Loucy (cell line): ENCODE measurements around the gene GABBR2.

Experiments
- H2AFZ ChIP-seq: fragments of 200-600 bp; sonication (generic); 2 replicates; pipeline ENCODE4 v1.6.0; 2016; ENCODE audit warnings: antibody characterized with exemption, mild to moderate bottlenecking, low read length, moderate library complexity
- H3F3A ChIP-seq: fragments of 200-600 bp; 2 replicates; pipeline ENCODE4 v1.6.0; 2016; ENCODE audit warnings: antibody characterized with exemption, low read depth, mild to moderate bottlenecking
- H3K27me3 ChIP-seq: fragments of 200-600 bp; sonication (generic); 2 replicates; pipeline ENCODE4 v1.6.1; 2014; ENCODE audit warnings: low read length, mild to moderate bottlenecking; ENCODE audit not compliant: insufficient read depth, poor library complexity, severe bottlenecking
- H3K36me3 ChIP-seq: fragments of 200-600 bp; sonication (generic); 2 replicates; pipeline ENCODE4 v1.6.1; 2016; ENCODE audit warnings: low read length; ENCODE audit not compliant: insufficient read depth
- H3K4me1 ChIP-seq: fragments of 200-600 bp; sonication (generic); 2 replicates; pipeline ENCODE4 v1.5.1; 2014; ENCODE audit warnings: low read length, mild to moderate bottlenecking; ENCODE audit not compliant: insufficient read depth, poor library complexity, severe bottlenecking
- H3K4me2 ChIP-seq: fragments of 200-600 bp; sonication (generic); 2 replicates; pipeline ENCODE4 v1.6.0; 2014; ENCODE audit warnings: antibody characterized with exemption, low read length, low read depth, mild to moderate bottlenecking; ENCODE audit not compliant: poor library complexity, severe bottlenecking
- H3K4me3 ChIP-seq: fragments of 200-600 bp; sonication (generic); 2 replicates; pipeline ENCODE4 v1.5.1; 2014; ENCODE audit warnings: low read length, mild to moderate bottlenecking, mixed read lengths; ENCODE audit not compliant: poor library complexity, severe bottlenecking
- H3K79me2 ChIP-seq: fragments of 200-600 bp; sonication (generic); 2 replicates; pipeline ENCODE4 v1.6.1; 2014; ENCODE audit warnings: low read length; ENCODE audit not compliant: insufficient read depth
- H3K9ac ChIP-seq: fragments of 200-600 bp; sonication (generic); 2 replicates; pipeline ENCODE4 v1.6.0; 2014; ENCODE audit warnings: mild to moderate bottlenecking, low read depth, low read length, moderate library complexity; ENCODE audit not compliant: poor library complexity, severe bottlenecking
- H3K9me2 ChIP-seq: fragments of 200-600 bp; sonication (generic); replicated peaks from 2 replicates; pipeline ENCODE4 v1.6.1; 2016; ENCODE audit warnings: low read depth, low read length, mixed read lengths
- H3K9me3 ChIP-seq: fragments of 200-600 bp; sonication (generic); 2 replicates; pipeline ENCODE4 v1.6.1; 2014; ENCODE audit warnings: mild to moderate bottlenecking, antibody characterized with exemption, low read length, low read depth; ENCODE audit not compliant: insufficient read depth
- H4K20me1 ChIP-seq: fragments of 200-600 bp; sonication (generic); 2 replicates; pipeline ENCODE4 v1.6.0; 2014; ENCODE audit warnings: antibody characterized with exemption, low read length, mild to moderate bottlenecking; ENCODE audit not compliant: insufficient read depth, poor library complexity, severe bottlenecking
- EZH2phosphoT487 ChIP-seq: fragments of 200-600 bp; IDR thresholded peaks from 2 replicates; pipeline ENCODE4 v1.6.1; 2018; ENCODE audit warnings: antibody characterized with exemption, mild to moderate bottlenecking, moderate library complexity, borderline replicate concordance
- TF ChIP-seq, protein P1 (sequence below): fragments of 200-600 bp; sonication (generic); conservative IDR thresholded peaks from 2 replicates; pipeline ENCODE4 v1.5.1; 2014; ENCODE audit warnings: mild to moderate bottlenecking, antibody characterized with exemption, low read length

The GABBR2 gene

DNA sequence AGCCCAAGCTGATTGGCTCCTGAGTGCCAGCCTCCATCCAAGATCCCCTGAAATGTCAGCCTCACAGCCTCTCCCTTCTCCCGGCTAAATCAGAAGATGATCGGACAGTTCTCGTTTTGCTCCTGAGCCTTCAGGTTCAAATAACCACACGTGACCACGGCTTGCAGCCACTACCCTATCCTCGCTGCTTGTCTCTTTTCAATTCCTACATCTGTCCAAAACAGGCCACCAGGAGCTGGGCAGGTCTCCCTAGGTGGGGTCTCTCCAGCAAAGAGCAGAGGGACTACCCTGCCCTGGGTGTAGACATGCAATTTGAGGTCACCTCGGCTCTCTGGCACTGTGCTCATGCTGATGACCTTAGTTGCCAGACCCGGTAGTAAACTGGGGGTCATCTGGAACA is 229.3 kb downstream of the GABBR2 start:
- Histone ChIP-seq H3K27me3 (no peaks in the 10 kb centered on the region), H3K9ac (no peak overlapping the region), H2AFZ (no peak overlapping the region), H3F3A (no peaks in the 10 kb centered on the region), H4K20me1 (no peaks in the 10 kb centered on the region), H3K9me2 (no peaks in the 10 kb centered on the region), H3K36me3 (no peaks in the 10 kb centered on the region), H3K79me2 (no peaks in the 10 kb centered on the region), H3K9me3 (no peaks in the 10 kb centered on the region), H3K4me2 (no peak overlapping the region), H3K4me1 (no peaks in the 10 kb centered on the region), H3K4me3 (no peak overlapping the region)
- no peak for TF ChIP-seq EZH2phosphoT487
- TF ChIP-seq, protein P1, sequence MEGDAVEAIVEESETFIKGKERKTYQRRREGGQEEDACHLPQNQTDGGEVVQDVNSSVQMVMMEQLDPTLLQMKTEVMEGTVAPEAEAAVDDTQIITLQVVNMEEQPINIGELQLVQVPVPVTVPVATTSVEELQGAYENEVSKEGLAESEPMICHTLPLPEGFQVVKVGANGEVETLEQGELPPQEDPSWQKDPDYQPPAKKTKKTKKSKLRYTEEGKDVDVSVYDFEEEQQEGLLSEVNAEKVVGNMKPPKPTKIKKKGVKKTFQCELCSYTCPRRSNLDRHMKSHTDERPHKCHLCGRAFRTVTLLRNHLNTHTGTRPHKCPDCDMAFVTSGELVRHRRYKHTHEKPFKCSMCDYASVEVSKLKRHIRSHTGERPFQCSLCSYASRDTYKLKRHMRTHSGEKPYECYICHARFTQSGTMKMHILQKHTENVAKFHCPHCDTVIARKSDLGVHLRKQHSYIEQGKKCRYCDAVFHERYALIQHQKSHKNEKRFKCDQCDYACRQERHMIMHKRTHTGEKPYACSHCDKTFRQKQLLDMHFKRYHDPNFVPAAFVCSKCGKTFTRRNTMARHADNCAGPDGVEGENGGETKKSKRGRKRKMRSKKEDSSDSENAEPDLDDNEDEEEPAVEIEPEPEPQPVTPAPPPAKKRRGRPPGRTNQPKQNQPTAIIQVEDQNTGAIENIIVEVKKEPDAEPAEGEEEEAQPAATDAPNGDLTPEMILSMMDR: no peak

DNA sequence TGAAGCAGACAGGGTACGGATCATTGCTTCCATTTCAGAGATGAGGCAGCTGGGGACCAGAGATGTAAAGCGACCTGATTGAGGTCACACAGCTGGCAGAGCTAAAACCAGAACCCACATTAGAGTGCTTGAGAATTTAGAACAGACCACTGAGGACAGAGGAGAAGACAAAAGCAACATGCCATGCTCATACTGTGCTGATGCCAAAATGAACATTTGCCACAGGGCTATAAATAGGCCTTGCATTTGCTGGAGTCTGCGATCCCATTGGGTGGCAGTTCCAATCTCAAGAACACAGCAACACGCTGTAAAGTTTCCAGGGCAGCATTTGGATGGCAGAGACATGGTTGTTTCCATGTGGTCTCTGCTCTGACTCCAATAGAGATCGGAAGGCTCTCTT is 230.9 kb downstream of the GABBR2 start:
- no peaks in the 10 kb centered on the region for H3K27me3 ChIP-seq
- no peak overlapping the region for H3K4me2 ChIP-seq
- H3K9me3 ChIP-seq: no peaks in the 10 kb centered on the region
- H3K9ac ChIP-seq: no peak overlapping the region
- no peak for TF ChIP-seq EZH2phosphoT487
- TF ChIP-seq, protein P1: no peak
- no peaks in the 10 kb centered on the region for H3K4me1 ChIP-seq
- H2AFZ ChIP-seq: no peak overlapping the region
- H3F3A ChIP-seq: no peaks in the 10 kb centered on the region
- H3K9me2 ChIP-seq: no peaks in the 10 kb centered on the region
- no peak overlapping the region for H3K4me3 ChIP-seq
- no peaks in the 10 kb centered on the region for H3K79me2 ChIP-seq
- no peaks in the 10 kb centered on the region for H3K36me3 ChIP-seq
- H4K20me1 ChIP-seq: no peaks in the 10 kb centered on the region

DNA sequence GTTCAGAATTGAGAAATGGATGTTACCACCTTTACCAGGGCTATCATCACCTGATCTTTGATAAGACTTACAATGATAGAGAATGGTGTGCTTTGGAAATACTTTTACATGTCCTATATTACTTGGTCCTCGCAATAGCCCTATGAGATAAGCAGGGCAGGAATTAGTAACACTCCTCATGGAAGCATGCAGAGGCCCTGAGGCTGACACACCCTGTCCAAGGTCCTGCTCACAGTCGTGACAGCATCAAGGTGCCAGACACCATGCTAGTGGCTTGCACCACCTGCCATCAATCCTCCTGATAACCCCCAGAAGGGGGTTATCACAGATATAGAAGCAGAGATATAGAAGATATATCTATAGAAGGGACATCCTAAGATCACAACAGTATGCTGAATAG is 236.5 kb downstream of the GABBR2 start:
- no peaks in the 10 kb centered on the region for H3K9me2 ChIP-seq
- H3F3A ChIP-seq: no peaks in the 10 kb centered on the region
- H3K27me3 ChIP-seq: no peaks in the 10 kb centered on the region
- H3K9me3 ChIP-seq: no peaks in the 10 kb centered on the region
- no peak overlapping the region for H3K4me2 ChIP-seq
- H3K79me2 ChIP-seq: no peaks in the 10 kb centered on the region
- H3K9ac ChIP-seq: no peak overlapping the region
- H2AFZ ChIP-seq: no peak overlapping the region
- TF ChIP-seq EZH2phosphoT487: no peak
- no peaks in the 10 kb centered on the region for H3K4me1 ChIP-seq
- no peaks in the 10 kb centered on the region for H4K20me1 ChIP-seq
- no peak overlapping the region for H3K4me3 ChIP-seq
- H3K36me3 ChIP-seq: no peaks in the 10 kb centered on the region

DNA sequence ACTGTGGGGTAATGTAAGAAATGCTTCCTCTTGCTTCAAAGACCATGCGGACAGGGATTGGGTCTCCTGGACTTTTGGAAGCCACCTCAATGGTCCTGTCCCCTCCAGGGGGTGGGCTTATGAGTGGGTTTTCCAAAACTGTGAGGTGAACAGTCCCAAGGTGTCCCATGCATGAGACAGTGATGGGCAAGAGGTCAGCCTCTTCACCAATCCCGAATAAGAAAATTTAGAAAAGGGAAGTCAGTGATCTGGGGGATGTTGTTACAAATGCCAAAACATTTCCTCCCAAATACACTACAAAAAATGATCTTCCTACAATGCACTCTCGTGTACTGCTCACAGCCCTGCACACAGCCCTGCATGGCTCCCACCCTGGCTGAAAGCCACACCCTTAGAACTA is 237.6 kb downstream of the GABBR2 start:
- Histone ChIP-seq H3K4me2 (no peak overlapping the region), H3K9ac (no peak overlapping the region), H3K36me3 (no peaks in the 10 kb centered on the region), H4K20me1 (no peaks in the 10 kb centered on the region), H3K9me2 (no peaks in the 10 kb centered on the region), H3K27me3 (no peaks in the 10 kb centered on the region), H3K4me3 (no peak overlapping the region), H3F3A (no peaks in the 10 kb centered on the region), H3K4me1 (no peaks in the 10 kb centered on the region), H2AFZ (no peak overlapping the region), H3K9me3 (no peaks in the 10 kb centered on the region), H3K79me2 (no peaks in the 10 kb centered on the region)
- TF ChIP-seq, protein P1: no peak
- no peak for TF ChIP-seq EZH2phosphoT487
